ENCODE results near the gene LPXN. TPM values are rescaled to one million over a fixed set of nuclear protein-coding genes. Genes with fewer than 3 reads are reported as not detected.

The LPXN gene
- total and polyA plus RNA-seq, 10 of the 15 experiments (the other 5 are each of a cell fraction or from before 2014, with no cell fraction given): 131 to 349 (median 201) TPM

DNA sequence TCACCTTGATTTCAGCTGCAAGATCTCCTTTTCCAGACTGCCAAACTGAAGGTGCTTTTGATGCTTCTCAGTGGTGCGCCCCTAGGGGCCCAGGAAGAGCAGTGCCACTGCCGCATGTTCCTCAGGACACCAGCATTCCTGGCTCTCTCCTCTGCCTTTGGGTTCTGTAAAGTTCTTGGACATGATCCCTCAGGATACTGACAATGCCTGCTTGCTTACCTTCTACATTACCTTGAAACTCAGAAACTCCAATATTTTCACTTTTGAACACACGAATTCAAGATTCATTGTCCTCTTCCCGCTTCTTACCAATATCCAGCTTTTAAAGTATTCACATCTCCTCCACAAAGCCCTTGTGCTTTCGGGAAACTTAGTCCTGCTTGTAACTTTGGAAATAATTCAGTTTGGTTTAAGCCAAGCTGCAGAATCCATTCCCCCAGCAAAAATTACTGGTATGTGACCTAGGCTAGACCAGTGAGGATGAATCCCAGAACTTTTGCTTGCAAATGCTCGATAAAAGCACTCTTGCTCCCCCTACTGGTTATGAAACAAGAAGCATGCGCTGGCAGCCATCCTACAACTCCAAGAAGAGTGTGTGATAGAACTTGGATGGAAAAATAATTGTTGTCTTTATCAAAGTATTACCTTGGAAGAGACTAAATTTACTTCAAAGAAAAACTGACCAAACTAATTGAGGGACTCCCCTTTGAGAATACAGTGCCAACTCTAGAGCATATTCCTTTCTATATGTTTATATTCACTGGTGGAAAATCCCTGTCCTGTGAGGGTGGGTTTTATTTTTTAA is 51.2 kb downstream of the LPXN start (continued):
- TF ChIP-seq, protein P1, sequence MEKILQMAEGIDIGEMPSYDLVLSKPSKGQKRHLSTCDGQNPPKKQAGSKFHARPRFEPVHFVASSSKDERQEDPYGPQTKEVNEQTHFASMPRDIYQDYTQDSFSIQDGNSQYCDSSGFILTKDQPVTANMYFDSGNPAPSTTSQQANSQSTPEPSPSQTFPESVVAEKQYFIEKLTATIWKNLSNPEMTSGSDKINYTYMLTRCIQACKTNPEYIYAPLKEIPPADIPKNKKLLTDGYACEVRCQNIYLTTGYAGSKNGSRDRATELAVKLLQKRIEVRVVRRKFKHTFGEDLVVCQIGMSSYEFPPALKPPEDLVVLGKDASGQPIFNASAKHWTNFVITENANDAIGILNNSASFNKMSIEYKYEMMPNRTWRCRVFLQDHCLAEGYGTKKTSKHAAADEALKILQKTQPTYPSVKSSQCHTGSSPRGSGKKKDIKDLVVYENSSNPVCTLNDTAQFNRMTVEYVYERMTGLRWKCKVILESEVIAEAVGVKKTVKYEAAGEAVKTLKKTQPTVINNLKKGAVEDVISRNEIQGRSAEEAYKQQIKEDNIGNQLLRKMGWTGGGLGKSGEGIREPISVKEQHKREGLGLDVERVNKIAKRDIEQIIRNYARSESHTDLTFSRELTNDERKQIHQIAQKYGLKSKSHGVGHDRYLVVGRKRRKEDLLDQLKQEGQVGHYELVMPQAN (conservative IDR thresholded peaks at IDR 0.05): no peak
- TF ChIP-seq ZSCAN29 (IDR thresholded peaks at IDR 0.05) (no peak), DPF2 (IDR thresholded peaks at IDR 0.05) (no peak), ZNF274 (IDR thresholded peaks at IDR 0.05; ENCODE audit: insufficient read depth, insufficient read length) (no peak), BMI1 (IDR thresholded peaks at IDR 0.05; ENCODE audit: borderline replicate concordance) (no peak), MYB (IDR thresholded peaks at IDR 0.05; ENCODE audit: borderline replicate concordance, low read depth, low read length) (no peak), MEF2A (IDR thresholded peaks at IDR 0.05; ENCODE audit: insufficient read depth, low read depth, low read length) (no peak), RELA (IDR thresholded peaks at IDR 0.05; ENCODE audit: borderline replicate concordance, partially characterized antibody) (no peak), RB1 (IDR thresholded peaks at IDR 0.05; ENCODE audit: borderline replicate concordance) (peak; percentile 41; the same call in 1 of the 2 replicates), PAX5 (IDR thresholded peaks at IDR 0.05; ENCODE audit: borderline replicate concordance, low read depth, low read length) (no peak), CBX3 (IDR thresholded peaks at IDR 0.05; ENCODE audit: borderline replicate concordance, low read depth) (no peak), NR2C2 (IDR thresholded peaks at IDR 0.05; ENCODE audit: borderline replicate concordance, control insufficient read depth, insufficient read length, low read depth) (no peak), SMC3 (IDR thresholded peaks at IDR 0.05; ENCODE audit: borderline replicate concordance, low read length) (peak; percentile 49; the same call in 1 of the 2 replicates), NRF1 (conservative IDR thresholded peaks at IDR 0.05; ENCODE audit: low read depth, low read length) (no peak), MEF2B (IDR thresholded peaks at IDR 0.05; ENCODE audit: partially characterized antibody, poor library complexity, severe bottlenecking) (no peak), YY1 (IDR thresholded peaks at IDR 0.05; ENCODE audit: low read depth, low read length) (peak; percentile 57; the same call in 1 of the 2 replicates), ZNF622 (IDR thresholded peaks at IDR 0.05) (no peak), SMARCA5 (IDR thresholded peaks at IDR 0.05) (peak; percentile 93), FOXK2 (IDR thresholded peaks at IDR 0.05) (no peak), RAD21 (IDR thresholded peaks at IDR 0.05; ENCODE audit: insufficient read depth, low read depth, low read length) (peak; percentile 72), POLR2AphosphoS5 (IDR thresholded peaks at IDR 0.05; ENCODE audit: low read length) (no peak)
- TF ChIP-seq, protein P2, sequence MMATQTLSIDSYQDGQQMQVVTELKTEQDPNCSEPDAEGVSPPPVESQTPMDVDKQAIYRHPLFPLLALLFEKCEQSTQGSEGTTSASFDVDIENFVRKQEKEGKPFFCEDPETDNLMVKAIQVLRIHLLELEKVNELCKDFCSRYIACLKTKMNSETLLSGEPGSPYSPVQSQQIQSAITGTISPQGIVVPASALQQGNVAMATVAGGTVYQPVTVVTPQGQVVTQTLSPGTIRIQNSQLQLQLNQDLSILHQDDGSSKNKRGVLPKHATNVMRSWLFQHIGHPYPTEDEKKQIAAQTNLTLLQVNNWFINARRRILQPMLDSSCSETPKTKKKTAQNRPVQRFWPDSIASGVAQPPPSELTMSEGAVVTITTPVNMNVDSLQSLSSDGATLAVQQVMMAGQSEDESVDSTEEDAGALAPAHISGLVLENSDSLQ (IDR thresholded peaks at IDR 0.05): no peak
- TF ChIP-seq, protein P3, sequence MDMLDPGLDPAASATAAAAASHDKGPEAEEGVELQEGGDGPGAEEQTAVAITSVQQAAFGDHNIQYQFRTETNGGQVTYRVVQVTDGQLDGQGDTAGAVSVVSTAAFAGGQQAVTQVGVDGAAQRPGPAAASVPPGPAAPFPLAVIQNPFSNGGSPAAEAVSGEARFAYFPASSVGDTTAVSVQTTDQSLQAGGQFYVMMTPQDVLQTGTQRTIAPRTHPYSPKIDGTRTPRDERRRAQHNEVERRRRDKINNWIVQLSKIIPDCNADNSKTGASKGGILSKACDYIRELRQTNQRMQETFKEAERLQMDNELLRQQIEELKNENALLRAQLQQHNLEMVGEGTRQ (IDR thresholded peaks at IDR 0.05; ENCODE audit: borderline replicate concordance, low read depth, low read length): no peak
- TF ChIP-seq, protein P4, sequence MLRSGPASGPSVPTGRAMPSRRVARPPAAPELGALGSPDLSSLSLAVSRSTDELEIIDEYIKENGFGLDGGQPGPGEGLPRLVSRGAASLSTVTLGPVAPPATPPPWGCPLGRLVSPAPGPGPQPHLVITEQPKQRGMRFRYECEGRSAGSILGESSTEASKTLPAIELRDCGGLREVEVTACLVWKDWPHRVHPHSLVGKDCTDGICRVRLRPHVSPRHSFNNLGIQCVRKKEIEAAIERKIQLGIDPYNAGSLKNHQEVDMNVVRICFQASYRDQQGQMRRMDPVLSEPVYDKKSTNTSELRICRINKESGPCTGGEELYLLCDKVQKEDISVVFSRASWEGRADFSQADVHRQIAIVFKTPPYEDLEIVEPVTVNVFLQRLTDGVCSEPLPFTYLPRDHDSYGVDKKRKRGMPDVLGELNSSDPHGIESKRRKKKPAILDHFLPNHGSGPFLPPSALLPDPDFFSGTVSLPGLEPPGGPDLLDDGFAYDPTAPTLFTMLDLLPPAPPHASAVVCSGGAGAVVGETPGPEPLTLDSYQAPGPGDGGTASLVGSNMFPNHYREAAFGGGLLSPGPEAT (IDR thresholded peaks at IDR 0.05; ENCODE audit: low read depth): no peak; the same call in 1 of the 2 replicates

Data from GM12878 (cell line).